Keratinocyte (primary cell): ENCODE results near the gene APBB1IP.

Experiments
- CTCF ChIP-seq, 3 experiments: IDR thresholded peaks in 1 of 3; conservative IDR thresholded peaks in 1 of 3; optimal IDR thresholded peaks in 1 of 3; 2 replicates in 2 of 3; 3 replicates in 1 of 3; pipeline versions ENCODE3 to v1.5.1; 2011; ENCODE audit warnings: low read length in 3 of 3, mild to moderate bottlenecking in 3 of 3, moderate library complexity in 2 of 3, control low read depth in 1 of 3, inconsistent platforms in 1 of 3; ENCODE audit not compliant: insufficient read depth in 2 of 3; ENCODE audit errors: extremely low read depth in 1 of 3
- EZH2 ChIP-seq: IDR thresholded peaks from one replicate; pipeline ENCODE4 v1.6.1; 2012; ENCODE audit warnings: inconsistent platforms, mild to moderate bottlenecking, low read length, moderate library complexity

- TF ChIP-seq CTCF (optimal IDR thresholded peaks at IDR 0.05 in 1 of 3, IDR thresholded peaks at IDR 0.05 in 1 of 3, conservative IDR thresholded peaks at IDR 0.05 in 1 of 3; ENCODE audit: extremely low read depth in 1 of 3, insufficient read depth in 2 of 3, low read length in 3 of 3) (no peak), EZH2 (no peak)
Observed at GRCh38 chr10:26391701-26392695, 46.1 kb upstream of the APBB1IP start.
